GM23338 (cell line): ENCODE results near the gene CACNA2D2. TPM values are rescaled to one million over a fixed set of nuclear protein-coding genes. Genes with fewer than 3 reads are reported as not detected.

Experiments used
- ATAC-seq: fragments of 200-7000 bp; cut with Tn5 transposase; 3 replicates; pipeline ENCODE4 v1.9.1; 2020
- DNase-seq: peaks from one replicate; pipeline ENCODE4 v3.0.0-alpha.2; 2015; ENCODE audit warnings: low spot score
- H2AFZ ChIP-seq: fragments of 200-600 bp; sonication (generic); 2 replicates; pipeline ENCODE4 v1.8.0; 2016; ENCODE audit warnings: antibody characterized with exemption, mild to moderate bottlenecking, moderate library complexity
- H3F3A ChIP-seq: fragments of 200-600 bp; sonication (generic); replicated peaks from 2 replicates; pipeline ENCODE4 v1.8.0; 2017; ENCODE audit warnings: antibody characterized with exemption, mixed run types, low read depth
- H3K27ac ChIP-seq: fragments of 200-600 bp; sonication (generic); 2 replicates; pipeline ENCODE4 v1.6.1; 2016; ENCODE audit warnings: low read depth
- H3K27me3 ChIP-seq: fragments of 200-600 bp; sonication (generic); 2 replicates; pipeline ENCODE4 v1.8.0; 2016; ENCODE audit warnings: mild to moderate bottlenecking, mixed run types, moderate library complexity; ENCODE audit not compliant: insufficient read depth
- H3K36me3 ChIP-seq: fragments of 200-600 bp; sonication (generic); 2 replicates; pipeline ENCODE4 v1.8.0; 2016; ENCODE audit warnings: mild to moderate bottlenecking; ENCODE audit not compliant: insufficient read depth
- H3K4me1 ChIP-seq: fragments of 200-600 bp; sonication (generic); 2 replicates; pipeline ENCODE4 v1.8.0; 2016; ENCODE audit warnings: mild to moderate bottlenecking, moderate library complexity; ENCODE audit not compliant: insufficient read depth
- H3K4me2 ChIP-seq: fragments of 200-600 bp; sonication (generic); 2 replicates; pipeline ENCODE4 v1.7.1; 2017; ENCODE audit warnings: mixed run types
- H3K4me3 ChIP-seq: fragments of 200-600 bp; sonication (generic); 2 replicates; pipeline ENCODE4 v1.6.1; 2016; ENCODE audit warnings: mixed run types
- H3K79me2 ChIP-seq: fragments of 200-600 bp; sonication (generic); replicated peaks from 2 replicates; pipeline ENCODE4 v1.8.0; 2017; ENCODE audit warnings: mild to moderate bottlenecking; ENCODE audit not compliant: insufficient read depth
- H3K9me2 ChIP-seq: fragments of 200-600 bp; sonication (generic); 2 replicates; pipeline ENCODE4 v1.8.0; 2017; ENCODE audit not compliant: insufficient read depth
- H4K20me1 ChIP-seq: fragments of 200-600 bp; sonication (generic); replicated peaks from 2 replicates; pipeline ENCODE4 v1.8.0; 2017; ENCODE audit warnings: mild to moderate bottlenecking; ENCODE audit not compliant: insufficient read depth
- H3K27ac Mint-ChIP-seq: 2 replicates; pipeline ENCODE4 v1.8.0; 2020; ENCODE audit warnings: inconsistent platforms, mild to moderate bottlenecking, moderate library complexity, mixed read lengths
- H3K27me3 Mint-ChIP-seq: 3 replicates; pipeline ENCODE4 v1.8.0; 2022; ENCODE audit warnings: low read depth, mild to moderate bottlenecking, moderate library complexity, mixed read lengths, inconsistent platforms; ENCODE audit not compliant: insufficient read depth, poor library complexity
- H3K36me3 Mint-ChIP-seq: 3 replicates; pipeline ENCODE4 v1.8.0; 2021; ENCODE audit warnings: low read depth, mild to moderate bottlenecking, inconsistent platforms, moderate library complexity, mixed read lengths
- H3K4me1 Mint-ChIP-seq: 3 replicates; pipeline ENCODE4 v1.8.0; 2020; ENCODE audit warnings: mild to moderate bottlenecking, inconsistent platforms, mixed read lengths
- H3K4me3 Mint-ChIP-seq: 3 replicates; pipeline ENCODE4 v1.8.0; 2021; ENCODE audit warnings: moderate library complexity, mild to moderate bottlenecking, inconsistent platforms, mixed read lengths
- H3K9me3 Mint-ChIP-seq: 3 replicates; pipeline ENCODE4 v1.8.0; 2020; ENCODE audit warnings: moderate library complexity, mild to moderate bottlenecking, inconsistent platforms, mixed read lengths
- CREB1 ChIP-seq: fragments of 250-450 bp; sonication (Bioruptor Pico); IDR thresholded peaks from 2 replicates; pipeline ENCODE4 v1.5.0; 2020; ENCODE audit warnings: low read depth, mild to moderate bottlenecking, moderate library complexity
- EZH2 ChIP-seq: fragments of 200-600 bp; sonication (generic); IDR thresholded peaks from one replicate; pipeline ENCODE4 v1.8.0; 2017; ENCODE audit warnings: antibody characterized with exemption, mild to moderate bottlenecking, low read depth; ENCODE audit not compliant: unreplicated experiment
- EZH2phosphoT487 ChIP-seq: fragments of 200-600 bp; sonication (generic); IDR thresholded peaks from one replicate; pipeline ENCODE4 v1.8.1; 2018; ENCODE audit warnings: antibody characterized with exemption; ENCODE audit not compliant: unreplicated experiment
- JUNB ChIP-seq: IDR thresholded peaks from one replicate; pipeline ENCODE4 v1.6.1; 2016; ENCODE audit warnings: antibody characterized with exemption; ENCODE audit not compliant: unreplicated experiment
- NANOG ChIP-seq: IDR thresholded peaks from 2 replicates; pipeline ENCODE4 v1.6.1; 2016; ENCODE audit warnings: antibody characterized with exemption, borderline replicate concordance
- POLR2AphosphoS5 ChIP-seq: IDR thresholded peaks from 2 replicates; pipeline ENCODE4 v1.6.1; 2016; ENCODE audit warnings: antibody characterized with exemption, low read depth
- STAT1 ChIP-seq: IDR thresholded peaks from one replicate; pipeline ENCODE4 v1.6.1; 2016; ENCODE audit warnings: antibody characterized with exemption; ENCODE audit not compliant: unreplicated experiment
- ZNF114 ChIP-seq: fragments of 250-450 bp; sonication (Bioruptor Pico); IDR thresholded peaks from 2 replicates; pipeline ENCODE4 v1.5.0; 2020; ENCODE audit warnings: mild to moderate bottlenecking, moderate library complexity
- ZNF331 ChIP-seq: fragments of 250-450 bp; sonication (Bioruptor Pico); IDR thresholded peaks from 2 replicates; pipeline ENCODE4 v1.5.0; 2020; ENCODE audit warnings: low read depth, mild to moderate bottlenecking, moderate library complexity
- polyA plus RNA-seq: library from polyadenylated mRNA; unstranded; fragments of >200 nt; fragmentation: Nextera tagmentation; extraction: Ambion mirVana; gene quantifications from 2 replicates; pipeline ENCODE4 v1.2.1, GENCODE V29; 2016
- total RNA-seq: library from RNA; depleted of rRNA; stranded (reverse); fragments of >200 nt; shearing (Covaris generic); gene quantifications from 2 replicates; pipeline ENCODE4 v1.2.3, GENCODE V29; 2014
- TF ChIP-seq, protein P1 (sequence below): fragments of 250-450 bp; sonication (Bioruptor Pico); IDR thresholded peaks from 2 replicates; pipeline ENCODE4 v1.5.0; 2020; ENCODE audit warnings: mild to moderate bottlenecking, moderate library complexity
- TF ChIP-seq, protein P2 (sequence below): IDR thresholded peaks from 2 replicates; pipeline ENCODE4 v1.6.1; 2016; ENCODE audit warnings: antibody characterized with exemption
- TF ChIP-seq, protein P3 (sequence below), 2 experiments: fragments of 200-600 bp in 1 of 2; sonication (generic) in 1 of 2; conservative IDR thresholded peaks; 2 replicates each; pipeline versions ENCODE4 v1.5.1 to v1.6.1; 2016 to 2017; ENCODE audit warnings: antibody characterized with exemption in 2 of 2, low read depth in 2 of 2, mild to moderate bottlenecking in 2 of 2, moderate library complexity in 1 of 2
- TF ChIP-seq, protein P4 (sequence below): IDR thresholded peaks from one replicate; pipeline ENCODE4 v1.6.1; 2018; ENCODE audit warnings: antibody characterized with exemption; ENCODE audit not compliant: unreplicated experiment

CACNA2D2 gene
- total and polyA plus RNA-seq, 2 experiments from 2014 or later = 4.7 to 11.4 TPM

DNA sequence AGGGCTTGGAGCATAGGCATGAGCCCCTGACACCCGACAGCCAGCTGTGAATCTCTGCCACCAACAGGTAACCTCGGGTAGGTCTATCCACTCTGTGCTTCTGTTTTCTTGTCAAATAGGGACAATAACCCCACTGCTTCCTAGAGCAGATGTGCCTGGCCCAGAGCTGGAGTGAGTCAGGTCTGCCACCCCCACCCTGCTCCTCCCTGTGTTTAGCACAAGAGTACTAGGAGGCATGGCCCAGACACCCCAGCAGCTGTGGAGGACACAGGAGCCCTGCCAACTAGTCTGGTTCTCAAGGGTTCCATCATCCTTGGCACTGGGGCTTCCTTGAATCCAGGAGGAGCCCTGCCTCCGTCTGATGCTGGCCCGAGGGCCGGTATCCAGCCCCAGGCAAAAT is 110.4 kb downstream of the CACNA2D2 start:
- H3K9me3 Mint-ChIP-seq = no peaks in the 10 kb centered on the region
- DNase-seq (no peak), ATAC-seq (no peak)
- no peak overlapping the region for H3K27ac Mint-ChIP-seq
- no peaks in the 10 kb centered on the region for H4K20me1 ChIP-seq
- H3K4me1 Mint-ChIP-seq = no peaks in the 10 kb centered on the region
- no peak overlapping the region for H3K27ac ChIP-seq
- no peaks in the 10 kb centered on the region for H3K36me3 ChIP-seq
- H3F3A ChIP-seq = no peaks in the 10 kb centered on the region
- H3K79me2 ChIP-seq = no peaks in the 10 kb centered on the region
- no peak overlapping the region for H3K4me3 Mint-ChIP-seq
- H3K27me3 ChIP-seq = no peaks in the 10 kb centered on the region
- no peak overlapping the region for H3K4me2 ChIP-seq
- no peaks in the 10 kb centered on the region for H3K9me2 ChIP-seq
- TF ChIP-seq EZH2 = no peak
- TF ChIP-seq, protein P1, sequence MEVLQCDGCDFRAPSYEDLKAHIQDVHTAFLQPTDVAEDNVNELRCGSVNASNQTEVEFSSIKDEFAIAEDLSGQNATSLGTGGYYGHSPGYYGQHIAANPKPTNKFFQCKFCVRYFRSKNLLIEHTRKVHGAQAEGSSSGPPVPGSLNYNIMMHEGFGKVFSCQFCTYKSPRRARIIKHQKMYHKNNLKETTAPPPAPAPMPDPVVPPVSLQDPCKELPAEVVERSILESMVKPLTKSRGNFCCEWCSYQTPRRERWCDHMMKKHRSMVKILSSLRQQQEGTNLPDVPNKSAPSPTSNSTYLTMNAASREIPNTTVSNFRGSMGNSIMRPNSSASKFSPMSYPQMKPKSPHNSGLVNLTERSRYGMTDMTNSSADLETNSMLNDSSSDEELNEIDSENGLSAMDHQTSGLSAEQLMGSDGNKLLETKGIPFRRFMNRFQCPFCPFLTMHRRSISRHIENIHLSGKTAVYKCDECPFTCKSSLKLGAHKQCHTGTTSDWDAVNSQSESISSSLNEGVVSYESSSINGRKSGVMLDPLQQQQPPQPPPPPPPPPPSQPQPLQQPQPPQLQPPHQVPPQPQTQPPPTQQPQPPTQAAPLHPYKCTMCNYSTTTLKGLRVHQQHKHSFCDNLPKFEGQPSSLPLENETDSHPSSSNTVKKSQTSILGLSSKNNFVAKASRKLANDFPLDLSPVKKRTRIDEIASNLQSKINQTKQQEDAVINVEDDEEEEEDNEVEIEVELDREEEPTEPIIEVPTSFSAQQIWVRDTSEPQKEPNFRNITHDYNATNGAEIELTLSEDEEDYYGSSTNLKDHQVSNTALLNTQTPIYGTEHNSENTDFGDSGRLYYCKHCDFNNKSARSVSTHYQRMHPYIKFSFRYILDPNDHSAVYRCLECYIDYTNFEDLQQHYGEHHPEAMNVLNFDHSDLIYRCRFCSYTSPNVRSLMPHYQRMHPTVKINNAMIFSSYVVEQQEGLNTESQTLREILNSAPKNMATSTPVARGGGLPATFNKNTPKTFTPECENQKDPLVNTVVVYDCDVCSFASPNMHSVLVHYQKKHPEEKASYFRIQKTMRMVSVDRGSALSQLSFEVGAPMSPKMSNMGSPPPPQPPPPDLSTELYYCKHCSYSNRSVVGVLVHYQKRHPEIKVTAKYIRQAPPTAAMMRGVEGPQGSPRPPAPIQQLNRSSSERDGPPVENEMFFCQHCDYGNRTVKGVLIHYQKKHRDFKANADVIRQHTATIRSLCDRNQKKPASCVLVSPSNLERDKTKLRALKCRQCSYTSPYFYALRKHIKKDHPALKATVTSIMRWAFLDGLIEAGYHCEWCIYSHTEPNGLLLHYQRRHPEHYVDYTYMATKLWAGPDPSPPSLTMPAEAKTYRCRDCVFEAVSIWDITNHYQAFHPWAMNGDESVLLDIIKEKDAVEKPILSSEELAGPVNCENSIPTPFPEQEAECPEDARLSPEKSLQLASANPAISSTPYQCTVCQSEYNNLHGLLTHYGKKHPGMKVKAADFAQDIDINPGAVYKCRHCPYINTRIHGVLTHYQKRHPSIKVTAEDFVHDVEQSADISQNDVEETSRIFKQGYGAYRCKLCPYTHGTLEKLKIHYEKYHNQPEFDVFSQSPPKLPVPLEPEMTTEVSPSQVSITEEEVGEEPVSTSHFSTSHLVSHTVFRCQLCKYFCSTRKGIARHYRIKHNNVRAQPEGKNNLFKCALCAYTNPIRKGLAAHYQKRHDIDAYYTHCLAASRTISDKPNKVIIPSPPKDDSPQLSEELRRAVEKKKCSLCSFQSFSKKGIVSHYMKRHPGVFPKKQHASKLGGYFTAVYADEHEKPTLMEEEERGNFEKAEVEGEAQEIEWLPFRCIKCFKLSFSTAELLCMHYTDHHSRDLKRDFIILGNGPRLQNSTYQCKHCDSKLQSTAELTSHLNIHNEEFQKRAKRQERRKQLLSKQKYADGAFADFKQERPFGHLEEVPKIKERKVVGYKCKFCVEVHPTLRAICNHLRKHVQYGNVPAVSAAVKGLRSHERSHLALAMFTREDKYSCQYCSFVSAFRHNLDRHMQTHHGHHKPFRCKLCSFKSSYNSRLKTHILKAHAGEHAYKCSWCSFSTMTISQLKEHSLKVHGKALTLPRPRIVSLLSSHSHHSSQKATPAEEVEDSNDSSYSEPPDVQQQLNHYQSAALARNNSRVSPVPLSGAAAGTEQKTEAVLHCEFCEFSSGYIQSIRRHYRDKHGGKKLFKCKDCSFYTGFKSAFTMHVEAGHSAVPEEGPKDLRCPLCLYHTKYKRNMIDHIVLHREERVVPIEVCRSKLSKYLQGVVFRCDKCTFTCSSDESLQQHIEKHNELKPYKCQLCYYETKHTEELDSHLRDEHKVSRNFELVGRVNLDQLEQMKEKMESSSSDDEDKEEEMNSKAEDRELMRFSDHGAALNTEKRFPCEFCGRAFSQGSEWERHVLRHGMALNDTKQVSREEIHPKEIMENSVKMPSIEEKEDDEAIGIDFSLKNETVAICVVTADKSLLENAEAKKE (CRISPR knock-in tag) = no peak
- TF ChIP-seq, protein P2, sequence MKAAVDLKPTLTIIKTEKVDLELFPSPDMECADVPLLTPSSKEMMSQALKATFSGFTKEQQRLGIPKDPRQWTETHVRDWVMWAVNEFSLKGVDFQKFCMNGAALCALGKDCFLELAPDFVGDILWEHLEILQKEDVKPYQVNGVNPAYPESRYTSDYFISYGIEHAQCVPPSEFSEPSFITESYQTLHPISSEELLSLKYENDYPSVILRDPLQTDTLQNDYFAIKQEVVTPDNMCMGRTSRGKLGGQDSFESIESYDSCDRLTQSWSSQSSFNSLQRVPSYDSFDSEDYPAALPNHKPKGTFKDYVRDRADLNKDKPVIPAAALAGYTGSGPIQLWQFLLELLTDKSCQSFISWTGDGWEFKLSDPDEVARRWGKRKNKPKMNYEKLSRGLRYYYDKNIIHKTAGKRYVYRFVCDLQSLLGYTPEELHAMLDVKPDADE = no peak
- TF ChIP-seq STAT1 = no peak
- TF ChIP-seq ZNF114 (CRISPR knock-in tag) = no peak
- no peak for TF ChIP-seq ZNF331 (CRISPR knock-in tag)
- TF ChIP-seq, protein P3, sequence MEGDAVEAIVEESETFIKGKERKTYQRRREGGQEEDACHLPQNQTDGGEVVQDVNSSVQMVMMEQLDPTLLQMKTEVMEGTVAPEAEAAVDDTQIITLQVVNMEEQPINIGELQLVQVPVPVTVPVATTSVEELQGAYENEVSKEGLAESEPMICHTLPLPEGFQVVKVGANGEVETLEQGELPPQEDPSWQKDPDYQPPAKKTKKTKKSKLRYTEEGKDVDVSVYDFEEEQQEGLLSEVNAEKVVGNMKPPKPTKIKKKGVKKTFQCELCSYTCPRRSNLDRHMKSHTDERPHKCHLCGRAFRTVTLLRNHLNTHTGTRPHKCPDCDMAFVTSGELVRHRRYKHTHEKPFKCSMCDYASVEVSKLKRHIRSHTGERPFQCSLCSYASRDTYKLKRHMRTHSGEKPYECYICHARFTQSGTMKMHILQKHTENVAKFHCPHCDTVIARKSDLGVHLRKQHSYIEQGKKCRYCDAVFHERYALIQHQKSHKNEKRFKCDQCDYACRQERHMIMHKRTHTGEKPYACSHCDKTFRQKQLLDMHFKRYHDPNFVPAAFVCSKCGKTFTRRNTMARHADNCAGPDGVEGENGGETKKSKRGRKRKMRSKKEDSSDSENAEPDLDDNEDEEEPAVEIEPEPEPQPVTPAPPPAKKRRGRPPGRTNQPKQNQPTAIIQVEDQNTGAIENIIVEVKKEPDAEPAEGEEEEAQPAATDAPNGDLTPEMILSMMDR (conservative IDR thresholded peaks at IDR 0.05; ENCODE audit: low read depth in 2 of 2) = no peak
- no peak for TF ChIP-seq POLR2AphosphoS5
- no peak for TF ChIP-seq NANOG
- TF ChIP-seq JUNB = no peak
- TF ChIP-seq, protein P4, sequence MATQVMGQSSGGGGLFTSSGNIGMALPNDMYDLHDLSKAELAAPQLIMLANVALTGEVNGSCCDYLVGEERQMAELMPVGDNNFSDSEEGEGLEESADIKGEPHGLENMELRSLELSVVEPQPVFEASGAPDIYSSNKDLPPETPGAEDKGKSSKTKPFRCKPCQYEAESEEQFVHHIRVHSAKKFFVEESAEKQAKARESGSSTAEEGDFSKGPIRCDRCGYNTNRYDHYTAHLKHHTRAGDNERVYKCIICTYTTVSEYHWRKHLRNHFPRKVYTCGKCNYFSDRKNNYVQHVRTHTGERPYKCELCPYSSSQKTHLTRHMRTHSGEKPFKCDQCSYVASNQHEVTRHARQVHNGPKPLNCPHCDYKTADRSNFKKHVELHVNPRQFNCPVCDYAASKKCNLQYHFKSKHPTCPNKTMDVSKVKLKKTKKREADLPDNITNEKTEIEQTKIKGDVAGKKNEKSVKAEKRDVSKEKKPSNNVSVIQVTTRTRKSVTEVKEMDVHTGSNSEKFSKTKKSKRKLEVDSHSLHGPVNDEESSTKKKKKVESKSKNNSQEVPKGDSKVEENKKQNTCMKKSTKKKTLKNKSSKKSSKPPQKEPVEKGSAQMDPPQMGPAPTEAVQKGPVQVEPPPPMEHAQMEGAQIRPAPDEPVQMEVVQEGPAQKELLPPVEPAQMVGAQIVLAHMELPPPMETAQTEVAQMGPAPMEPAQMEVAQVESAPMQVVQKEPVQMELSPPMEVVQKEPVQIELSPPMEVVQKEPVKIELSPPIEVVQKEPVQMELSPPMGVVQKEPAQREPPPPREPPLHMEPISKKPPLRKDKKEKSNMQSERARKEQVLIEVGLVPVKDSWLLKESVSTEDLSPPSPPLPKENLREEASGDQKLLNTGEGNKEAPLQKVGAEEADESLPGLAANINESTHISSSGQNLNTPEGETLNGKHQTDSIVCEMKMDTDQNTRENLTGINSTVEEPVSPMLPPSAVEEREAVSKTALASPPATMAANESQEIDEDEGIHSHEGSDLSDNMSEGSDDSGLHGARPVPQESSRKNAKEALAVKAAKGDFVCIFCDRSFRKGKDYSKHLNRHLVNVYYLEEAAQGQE = no peak
- no peak for TF ChIP-seq EZH2phosphoT487
- no peak for TF ChIP-seq CREB1
- H3K4me1 ChIP-seq = no peaks in the 10 kb centered on the region
- no peak overlapping the region for H2AFZ ChIP-seq
- H3K27me3 Mint-ChIP-seq = peaks cover 4% of the 10 kb centered on the region
- no peak overlapping the region for H3K4me3 ChIP-seq
- no peaks in the 10 kb centered on the region; the same call in 2 of the 3 replicates for H3K36me3 Mint-ChIP-seq
